ENCODE data around the gene DIS3.
"Not testable (repeated sequence)": the region's sequence is repeated elsewhere in the genome, so short reads cannot be mapped to it uniquely, and the experiment has no call there.

The DIS3 gene

DNA sequence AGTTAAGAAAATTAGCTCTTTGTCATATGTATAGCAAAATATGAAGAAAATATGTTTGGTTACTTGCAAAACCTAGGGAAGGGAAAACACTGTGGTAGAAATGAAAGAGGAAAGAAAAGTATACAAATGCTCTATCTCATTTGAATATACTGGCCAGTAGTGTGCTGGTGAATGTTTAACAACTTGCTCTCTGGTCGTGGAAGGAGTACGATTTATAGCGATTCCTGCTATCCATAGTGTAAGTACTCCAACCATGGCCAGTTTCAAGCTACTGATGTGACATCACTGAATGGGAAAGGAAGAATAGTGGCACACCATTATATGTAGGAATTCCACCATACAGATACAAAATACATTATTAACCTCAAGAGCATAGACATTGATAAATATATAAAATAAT, 44.7 kb downstream of the DIS3 start:
- no peak for DNase-seq

DNA sequence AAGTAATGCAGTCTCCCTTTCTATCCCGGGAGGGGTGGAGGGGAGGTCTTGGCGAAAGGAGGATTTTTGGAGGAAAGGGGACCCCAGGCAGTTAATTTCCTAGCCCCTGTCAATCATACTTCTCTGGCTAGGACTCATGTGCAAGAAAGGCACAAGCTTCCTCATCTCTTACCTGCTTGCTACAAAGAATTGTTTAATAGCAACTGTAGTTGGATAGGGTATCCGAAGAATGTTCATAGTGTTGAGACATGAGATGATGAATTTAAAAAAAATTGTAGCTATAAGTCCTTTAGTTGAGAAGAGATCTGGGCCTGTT, 53.5 kb downstream of the DIS3 start:
- no peak for DNase-seq

GRCh38 chr13:72727417-72728289, 54.0 kb downstream of the DIS3 start, which contains the start of the genes BORA and MZT1:
Gene BORA (plus strand): TSS chr13:72727923. CDS start chr13:72728941, 1,018 bp downstream.
Gene MZT1 (minus strand): TSS chr13:72727629. CDS start chr13:72727602, 27 bp downstream.
- peak; percentile 58 to 93 (median 90) for DNase-seq

DNA sequence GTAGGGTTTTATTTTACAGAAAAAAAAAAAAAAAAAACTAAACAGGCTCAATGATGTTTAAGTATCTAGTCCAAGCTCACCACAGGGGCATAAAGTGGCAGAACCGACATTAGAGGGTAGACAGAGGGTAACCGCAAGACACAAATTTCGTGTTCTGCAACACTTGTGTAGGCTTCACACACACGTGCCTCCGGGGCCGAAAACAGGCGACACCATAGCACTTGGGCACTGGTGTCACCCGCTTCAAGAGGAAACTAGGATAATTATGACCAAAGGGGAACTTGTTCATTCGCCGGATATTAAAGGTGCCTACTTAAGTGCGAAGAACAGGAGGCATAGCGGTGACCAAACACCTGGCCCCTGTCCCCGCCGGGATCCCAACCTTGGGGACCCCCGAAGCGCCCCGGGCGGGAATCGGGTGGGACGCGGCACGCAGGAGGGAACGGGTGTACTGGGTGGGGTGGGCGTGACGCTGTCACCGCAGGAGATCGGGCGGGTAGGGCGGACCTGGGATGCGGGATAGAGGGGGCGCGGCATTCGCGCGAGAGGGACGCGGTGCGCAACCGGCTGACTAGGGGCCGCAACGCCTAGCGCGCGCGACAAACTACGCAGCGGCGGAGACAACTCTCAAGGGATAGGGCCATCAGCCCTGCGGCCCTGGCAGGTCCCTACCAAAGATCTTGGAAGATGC, 54.8 kb downstream of the DIS3 start:
- peak in 1 of 14 donors; percentile 0 for DNase-seq

GRCh38 chr13:72726185-72726584, 55.5 kb downstream of the DIS3 start:
- not testable (repeated sequence) for DNase-seq

GRCh38 chr13:72716776-72717175, 64.9 kb downstream of the DIS3 start:
- DNase-seq, result no peak

All from C1 segment of cervical spinal cord (tissue), 14 donors.